Limb (tissue), 2 donors: Measurements from ENCODE around the gene KCNH4.
"Not testable (repeated sequence)": the region's sequence is repeated elsewhere in the genome, so short reads cannot be mapped to it uniquely, and the experiment has no call there.

Experiments used
- DNase-seq, 2 donors: peaks; one replicate each; pipeline ENCODE4 v3.0.0-alpha.2; 2016; ENCODE audit errors: extremely low spot score in 2 of 2

Gene KCNH4

GRCh38 chr17:42179335-42179734 lies 1.6 kb downstream of the KCNH4 start:
- DNase-seq: no peak

GRCh38 chr17:42178817-42179216 lies 2.1 kb downstream of the KCNH4 start:
- no peak for DNase-seq

- no peak for DNase-seq
Observed at GRCh38 chr17:42177684-42178083, 3.3 kb downstream of the KCNH4 start.

- DNase-seq: no peak
Observed at GRCh38 chr17:42174126-42174783, 6.7 kb downstream of the KCNH4 start.

GRCh38 chr17:42171831-42172230 lies 9.1 kb downstream of the KCNH4 start:
- no peak for DNase-seq

GRCh38 chr17:42169351-42169750 lies 11.6 kb downstream of the KCNH4 start:
- no peak for DNase-seq

GRCh38 chr17:42167807-42168206 lies 13.1 kb downstream of the KCNH4 start:
- DNase-seq: no peak

- no peak for DNase-seq
Observed at GRCh38 chr17:42166196-42166763, 14.7 kb downstream of the KCNH4 start.

GRCh38 chr17:42165751-42166150 lies 15.2 kb downstream of the KCNH4 start:
- DNase-seq: no peak

- DNase-seq: no peak
Observed at GRCh38 chr17:42163696-42164407, 17.1 kb downstream of the KCNH4 start.

GRCh38 chr17:42163113-42163512 lies 17.8 kb downstream of the KCNH4 start:
- no peak for DNase-seq

- no peak for DNase-seq
Observed at GRCh38 chr17:42160531-42160910, 20.4 kb downstream of the KCNH4 start.

GRCh38 chr17:42159796-42160530 lies 21.0 kb downstream of the KCNH4 start:
- no peak for DNase-seq

GRCh38 chr17:42155614-42156045 lies 25.3 kb downstream of the KCNH4 start:
- peak in 1 of 2 donors; percentile 55 for DNase-seq

- no peak for DNase-seq
Observed at GRCh38 chr17:42153919-42154742, 26.8 kb downstream of the KCNH4 start.

- DNase-seq: no peak
Observed at GRCh38 chr17:42146911-42147607, 33.9 kb downstream of the KCNH4 start.

- not testable (repeated sequence) for DNase-seq
Observed at GRCh38 chr17:42143138-42143537, 37.8 kb downstream of the KCNH4 start.

GRCh38 chr17:42142371-42142896 lies 38.5 kb downstream of the KCNH4 start:
- no peak for DNase-seq

GRCh38 chr17:42141382-42141781 lies 39.6 kb downstream of the KCNH4 start:
- no peak for DNase-seq

- DNase-seq: not testable (repeated sequence)
Observed at GRCh38 chr17:42140690-42141089, 40.3 kb downstream of the KCNH4 start.
